ENCODE results near the gene COL23A1. TPM values are rescaled to one million over a fixed set of nuclear protein-coding genes. Genes with fewer than 3 reads are reported as not detected.

COL23A1 gene
- total RNA-seq, 1 experiment from 2014 or later, result not detected

DNA sequence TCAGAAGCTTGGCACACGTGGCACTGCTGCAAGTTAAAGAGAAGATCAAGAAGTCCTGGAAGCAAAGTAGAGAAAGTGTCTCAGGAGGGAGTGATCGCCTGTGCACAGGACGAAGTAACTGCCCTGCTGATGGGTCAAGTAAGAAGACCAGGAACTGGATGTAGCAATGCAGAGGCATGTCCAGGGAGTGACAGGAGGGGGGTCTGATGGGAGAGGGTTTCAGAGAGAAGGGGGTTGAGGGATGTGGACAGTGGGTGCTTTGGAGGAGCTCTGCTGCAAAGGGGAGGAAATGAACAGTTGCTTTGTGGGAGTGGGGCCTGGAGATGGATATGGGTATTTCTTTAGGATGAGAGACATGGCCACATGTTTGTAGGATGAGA is 297.4 kb downstream of the COL23A1 start:
- intact Hi-C loops (cut with micrococcal nuclease; ENCODE audit: unreplicated experiment), result no loop called here
- no peaks in the 10 kb centered on the region for H3K36me3 Mint-ChIP-seq (ENCODE audit: insufficient read depth, unreplicated experiment)
- H3K27me3 Mint-ChIP-seq (ENCODE audit: unreplicated experiment), result peaks cover 69% of the 10 kb centered on the region
- H3K9me3 Mint-ChIP-seq (ENCODE audit: low read depth, unreplicated experiment), result no peaks in the 10 kb centered on the region
- no TSS peak for BruUV-seq (replicated peaks)
- no peak overlapping the region for H3K4me3 Mint-ChIP-seq (ENCODE audit: low read depth, unreplicated experiment)
- no peak for DNase-seq
- TF ChIP-seq, protein P1, sequence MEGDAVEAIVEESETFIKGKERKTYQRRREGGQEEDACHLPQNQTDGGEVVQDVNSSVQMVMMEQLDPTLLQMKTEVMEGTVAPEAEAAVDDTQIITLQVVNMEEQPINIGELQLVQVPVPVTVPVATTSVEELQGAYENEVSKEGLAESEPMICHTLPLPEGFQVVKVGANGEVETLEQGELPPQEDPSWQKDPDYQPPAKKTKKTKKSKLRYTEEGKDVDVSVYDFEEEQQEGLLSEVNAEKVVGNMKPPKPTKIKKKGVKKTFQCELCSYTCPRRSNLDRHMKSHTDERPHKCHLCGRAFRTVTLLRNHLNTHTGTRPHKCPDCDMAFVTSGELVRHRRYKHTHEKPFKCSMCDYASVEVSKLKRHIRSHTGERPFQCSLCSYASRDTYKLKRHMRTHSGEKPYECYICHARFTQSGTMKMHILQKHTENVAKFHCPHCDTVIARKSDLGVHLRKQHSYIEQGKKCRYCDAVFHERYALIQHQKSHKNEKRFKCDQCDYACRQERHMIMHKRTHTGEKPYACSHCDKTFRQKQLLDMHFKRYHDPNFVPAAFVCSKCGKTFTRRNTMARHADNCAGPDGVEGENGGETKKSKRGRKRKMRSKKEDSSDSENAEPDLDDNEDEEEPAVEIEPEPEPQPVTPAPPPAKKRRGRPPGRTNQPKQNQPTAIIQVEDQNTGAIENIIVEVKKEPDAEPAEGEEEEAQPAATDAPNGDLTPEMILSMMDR (IDR thresholded peaks at IDR 0.05; ENCODE audit: unreplicated experiment), result no peak
- H3K27ac Mint-ChIP-seq (ENCODE audit: unreplicated experiment), result no peak overlapping the region
- CTCF ChIA-PET, result no interaction called here
- H3K4me1 Mint-ChIP-seq (ENCODE audit: low read depth, unreplicated experiment), result no peaks in the 10 kb centered on the region

DNA sequence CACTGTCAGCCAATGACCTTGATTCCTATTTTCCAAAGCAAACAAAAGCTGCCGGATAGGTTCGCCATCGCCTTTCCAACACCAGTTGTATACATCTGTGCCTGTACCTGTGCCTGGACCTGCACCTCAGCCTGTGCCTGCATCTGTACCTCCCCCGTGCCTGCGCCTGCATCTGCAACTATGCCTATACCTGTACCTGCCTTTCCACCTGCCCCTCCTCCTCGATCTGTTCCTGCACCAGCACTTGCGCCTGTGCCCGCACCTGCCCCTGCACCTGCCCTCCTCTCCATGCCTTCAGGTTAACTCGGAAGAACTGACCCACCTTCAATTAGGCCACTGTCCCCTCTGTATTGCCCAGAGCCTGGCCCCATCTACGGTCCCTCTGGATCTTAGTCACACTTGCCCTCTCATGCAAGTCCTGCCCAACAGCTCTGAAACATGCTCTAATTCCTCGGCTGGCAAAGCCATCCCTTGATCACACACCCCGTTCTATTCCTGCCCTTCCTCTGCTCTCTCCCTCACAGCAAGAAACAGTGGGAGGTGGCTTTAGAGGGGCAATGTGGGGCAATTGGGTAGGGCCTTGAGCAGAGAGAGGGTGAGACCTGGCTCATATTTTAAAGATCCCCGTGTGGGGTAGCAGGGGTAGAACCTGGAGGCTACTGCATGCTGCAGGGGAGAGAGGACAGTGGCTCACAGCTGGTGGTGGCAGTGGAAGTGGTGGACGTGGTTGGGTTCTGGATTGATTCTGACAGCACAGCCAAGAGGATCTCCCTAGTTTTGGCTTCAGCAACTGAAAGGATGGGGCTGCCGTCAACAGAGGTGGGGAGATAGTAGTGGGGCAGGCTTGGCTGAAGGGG is 298.0 kb downstream of the COL23A1 start:
- CTCF ChIA-PET, result no interaction called here
- TF ChIP-seq, protein P1 (IDR thresholded peaks at IDR 0.05; ENCODE audit: unreplicated experiment), result no peak
- no TSS peak for BruUV-seq (replicated peaks)
- intact Hi-C loops (cut with micrococcal nuclease; ENCODE audit: unreplicated experiment), result no loop called here
- Mint-ChIP-seq H3K27ac (ENCODE audit: unreplicated experiment) (no peak overlapping the region), H3K36me3 (ENCODE audit: insufficient read depth, unreplicated experiment) (no peaks in the 10 kb centered on the region), H3K27me3 (ENCODE audit: unreplicated experiment) (peaks cover 75% of the 10 kb centered on the region), H3K4me1 (ENCODE audit: low read depth, unreplicated experiment) (no peaks in the 10 kb centered on the region), H3K4me3 (ENCODE audit: low read depth, unreplicated experiment) (no peak overlapping the region), H3K9me3 (ENCODE audit: low read depth, unreplicated experiment) (no peaks in the 10 kb centered on the region)
- DNase-seq, result no peak

DNA sequence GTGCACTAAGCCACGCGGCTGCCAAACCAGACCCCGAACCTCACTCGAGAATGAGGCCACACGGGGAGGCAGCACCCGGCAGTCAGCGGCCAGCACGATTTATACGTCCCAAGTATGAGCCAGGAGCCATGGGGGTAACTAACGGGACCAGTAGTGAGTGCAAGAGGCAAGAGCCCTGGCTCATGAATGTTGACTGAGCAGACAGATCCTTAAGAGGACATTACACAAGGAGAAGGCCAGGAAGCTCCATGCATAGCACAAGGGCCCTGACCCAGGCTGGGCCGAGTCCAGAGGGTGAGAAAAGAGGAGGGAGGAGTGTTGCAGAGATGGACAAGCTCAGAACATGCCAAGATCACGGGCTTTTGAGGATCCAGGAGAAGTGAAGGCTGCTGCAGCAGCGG is 299.0 kb downstream of the COL23A1 start:
- Mint-ChIP-seq H3K9me3 (ENCODE audit: low read depth, unreplicated experiment) (no peaks in the 10 kb centered on the region), H3K4me1 (ENCODE audit: low read depth, unreplicated experiment) (no peaks in the 10 kb centered on the region), H3K27me3 (ENCODE audit: unreplicated experiment) (peaks cover 85% of the 10 kb centered on the region), H3K36me3 (ENCODE audit: insufficient read depth, unreplicated experiment) (no peaks in the 10 kb centered on the region), H3K4me3 (ENCODE audit: low read depth, unreplicated experiment) (no peak overlapping the region), H3K27ac (ENCODE audit: unreplicated experiment) (no peak overlapping the region)
- BruUV-seq (replicated peaks), result no TSS peak
- intact Hi-C loops (cut with micrococcal nuclease; ENCODE audit: unreplicated experiment), result no loop called here
- TF ChIP-seq, protein P1 (IDR thresholded peaks at IDR 0.05; ENCODE audit: unreplicated experiment), result no peak
- DNase-seq, result no peak
- CTCF ChIA-PET, result interaction anchor here (1.0 kb wide), 1 partner anchor 15 kb away, joined by 3 read pairs; no protein-coding TSS in a partner anchor

DNA sequence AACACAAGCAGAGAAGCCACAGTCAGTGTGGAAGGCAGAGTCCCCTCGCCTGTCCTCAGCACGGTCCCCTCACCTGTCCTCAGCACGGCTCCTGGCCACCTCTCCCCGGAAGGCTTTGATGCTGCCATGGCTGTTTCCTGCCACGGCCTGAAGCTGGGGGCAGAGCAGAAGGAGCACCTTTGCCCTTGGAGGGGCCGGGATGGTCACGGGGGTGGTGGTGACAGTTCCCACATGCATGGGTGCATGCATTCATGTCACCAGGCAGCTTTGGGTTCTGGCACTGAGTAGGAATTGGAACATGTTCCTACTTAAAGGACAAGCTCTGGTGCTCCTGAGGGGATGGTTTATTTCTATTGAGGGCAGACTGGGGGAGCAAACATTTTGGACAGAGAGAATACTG is 299.8 kb downstream of the COL23A1 start:
- Mint-ChIP-seq H3K27ac (ENCODE audit: unreplicated experiment) (no peak overlapping the region), H3K4me1 (ENCODE audit: low read depth, unreplicated experiment) (no peaks in the 10 kb centered on the region), H3K27me3 (ENCODE audit: unreplicated experiment) (peaks cover 89% of the 10 kb centered on the region), H3K36me3 (ENCODE audit: insufficient read depth, unreplicated experiment) (no peaks in the 10 kb centered on the region), H3K4me3 (ENCODE audit: low read depth, unreplicated experiment) (no peak overlapping the region), H3K9me3 (ENCODE audit: low read depth, unreplicated experiment) (no peaks in the 10 kb centered on the region)
- intact Hi-C loops (cut with micrococcal nuclease; ENCODE audit: unreplicated experiment), result no loop called here
- DNase-seq, result no peak
- CTCF ChIA-PET, result no interaction called here
- BruUV-seq (replicated peaks), result no TSS peak
- TF ChIP-seq, protein P1 (IDR thresholded peaks at IDR 0.05; ENCODE audit: unreplicated experiment), result no peak
